Adrenal gland (tissue), 5 donors: ENCODE data around the gene BBOX1.

Source experiments
- POLR2A ChIP-seq, 2 donors: fragments of 450-650 bp; IDR thresholded peaks; one replicate each; pipeline ENCODE4 v1.6.1; 2017; ENCODE audit warnings: antibody characterized with exemption in 2 of 2, mild to moderate bottlenecking in 2 of 2, moderate library complexity in 1 of 2
- TF ChIP-seq, protein P1 (sequence below), 6 experiments: fragments of 450-650 bp in 4 of 6; fragments of 200-600 bp in 2 of 6; sonication (generic) in 1 of 6; IDR thresholded peaks; 1 replicate in 5 of 6; 2 replicates in 1 of 6; pipeline versions ENCODE4 v1.5.1 to v1.8.0; 2016 to 2021; ENCODE audit warnings: antibody characterized with exemption in 6 of 6, mild to moderate bottlenecking in 2 of 6, moderate library complexity in 1 of 6
- donor health status: DM: no; HTN: no; CAD: no.

DNA sequence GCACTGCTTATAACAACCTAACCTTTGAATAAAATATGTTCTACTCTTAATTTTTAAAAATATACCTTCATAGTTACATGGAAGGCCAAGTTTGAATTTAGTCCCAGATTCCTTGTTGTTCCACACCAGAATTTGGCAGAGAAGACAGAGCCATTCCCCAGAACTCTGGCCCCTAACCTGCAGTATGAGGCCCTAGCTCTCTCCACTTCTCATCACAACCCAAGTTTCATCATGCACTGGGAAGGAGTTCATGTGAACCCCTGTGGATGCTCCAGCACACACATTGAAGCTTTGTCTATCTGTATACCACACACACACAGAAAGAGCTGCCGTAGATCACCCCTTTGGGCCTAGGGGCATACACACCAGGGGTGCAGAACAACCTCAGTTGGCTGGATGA, 10.6 kb upstream of the BBOX1 start:
- TF ChIP-seq, protein P1, sequence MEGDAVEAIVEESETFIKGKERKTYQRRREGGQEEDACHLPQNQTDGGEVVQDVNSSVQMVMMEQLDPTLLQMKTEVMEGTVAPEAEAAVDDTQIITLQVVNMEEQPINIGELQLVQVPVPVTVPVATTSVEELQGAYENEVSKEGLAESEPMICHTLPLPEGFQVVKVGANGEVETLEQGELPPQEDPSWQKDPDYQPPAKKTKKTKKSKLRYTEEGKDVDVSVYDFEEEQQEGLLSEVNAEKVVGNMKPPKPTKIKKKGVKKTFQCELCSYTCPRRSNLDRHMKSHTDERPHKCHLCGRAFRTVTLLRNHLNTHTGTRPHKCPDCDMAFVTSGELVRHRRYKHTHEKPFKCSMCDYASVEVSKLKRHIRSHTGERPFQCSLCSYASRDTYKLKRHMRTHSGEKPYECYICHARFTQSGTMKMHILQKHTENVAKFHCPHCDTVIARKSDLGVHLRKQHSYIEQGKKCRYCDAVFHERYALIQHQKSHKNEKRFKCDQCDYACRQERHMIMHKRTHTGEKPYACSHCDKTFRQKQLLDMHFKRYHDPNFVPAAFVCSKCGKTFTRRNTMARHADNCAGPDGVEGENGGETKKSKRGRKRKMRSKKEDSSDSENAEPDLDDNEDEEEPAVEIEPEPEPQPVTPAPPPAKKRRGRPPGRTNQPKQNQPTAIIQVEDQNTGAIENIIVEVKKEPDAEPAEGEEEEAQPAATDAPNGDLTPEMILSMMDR (IDR thresholded peaks at IDR 0.05): no peak
- TF ChIP-seq POLR2A (IDR thresholded peaks at IDR 0.05): no peak
